ENCODE results near the gene KIAA1217.
"Not testable (repeated sequence)": the region's sequence is repeated elsewhere in the genome, so short reads cannot be mapped to it uniquely, and the experiment has no call there.

Gene KIAA1217

DNA sequence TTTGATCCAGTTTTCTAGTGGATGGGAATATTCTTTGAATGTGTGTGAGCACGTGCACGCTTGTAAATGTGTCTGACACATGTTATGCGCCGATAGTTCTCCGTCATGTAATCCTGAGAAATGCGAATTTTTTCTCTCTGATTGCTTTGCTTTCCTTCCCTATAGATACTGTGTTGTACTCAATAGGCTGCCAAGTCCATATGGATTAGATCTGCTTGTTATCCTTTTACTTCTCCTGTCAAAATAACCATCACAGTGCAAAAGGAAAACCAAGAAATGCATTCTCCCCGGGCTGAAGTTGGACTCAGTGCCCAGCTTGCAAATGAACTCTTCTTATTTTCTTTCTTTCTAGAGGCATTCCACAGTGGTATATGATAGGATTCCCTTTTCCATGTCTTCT is 131.9 kb downstream of the KIAA1217 start:
- DNase-seq (ENCODE audit: low spot score) = no peak

DNA sequence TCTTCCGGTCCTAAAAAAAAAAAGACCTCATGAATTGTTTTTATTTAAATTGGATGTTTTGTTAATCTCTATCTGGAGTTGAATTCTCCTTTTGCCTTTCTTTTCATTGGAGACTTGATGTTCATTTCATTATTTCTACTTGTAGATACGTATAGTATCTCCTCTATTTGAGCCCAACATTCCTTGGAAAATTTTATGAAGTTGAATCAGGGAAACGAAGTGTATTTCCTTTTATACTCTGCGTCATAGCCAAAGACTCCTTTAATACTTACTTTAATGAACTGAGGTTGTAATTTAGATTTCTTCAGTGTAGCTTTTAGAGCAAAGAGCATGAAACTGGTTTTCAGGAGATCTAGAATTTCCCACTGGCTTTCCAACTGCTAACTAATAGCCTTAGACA is 132.4 kb downstream of the KIAA1217 start:
- DNase-seq (ENCODE audit: low spot score) = peak; percentile 10

DNA sequence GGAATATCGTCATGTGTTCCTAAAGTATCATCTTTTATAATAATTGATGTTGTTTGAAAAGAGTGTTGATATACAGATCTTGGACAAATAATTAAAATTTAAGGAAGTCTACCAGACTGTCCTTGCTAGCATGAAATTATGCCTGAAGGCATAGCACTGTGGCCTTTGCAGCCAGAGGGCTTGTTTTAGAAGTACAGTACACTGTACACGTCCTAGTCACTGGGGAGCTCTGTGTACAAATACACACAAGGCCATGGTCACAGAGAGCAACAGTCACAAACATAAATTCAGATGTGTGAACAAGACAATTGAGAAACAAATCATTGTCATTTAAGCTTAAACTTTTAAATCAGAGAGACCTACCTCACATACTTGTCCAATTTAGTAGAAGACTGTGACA is 133.0 kb downstream of the KIAA1217 start:
- DNase-seq (ENCODE audit: low spot score) = no peak

DNA sequence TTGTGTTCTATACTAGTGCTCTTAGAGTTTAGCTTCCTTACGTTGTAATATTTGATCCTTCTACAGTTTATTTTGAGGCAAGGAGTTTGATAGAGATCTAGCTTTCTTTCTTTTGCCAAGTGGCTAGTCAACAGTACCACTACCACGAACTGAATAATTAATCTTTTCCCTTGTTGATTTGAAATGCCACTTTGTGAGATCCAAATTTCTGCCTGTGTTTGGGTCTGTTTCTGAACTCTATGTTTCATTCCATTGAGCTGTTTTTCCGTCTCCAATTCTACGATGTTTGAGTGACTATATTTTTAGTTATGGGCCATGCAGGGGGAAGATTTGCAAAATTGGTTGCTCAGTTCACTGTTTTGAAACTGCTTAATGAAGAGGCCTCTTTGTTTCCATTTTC is 134.7 kb downstream of the KIAA1217 start:
- no peak for DNase-seq (ENCODE audit: low spot score)

DNA sequence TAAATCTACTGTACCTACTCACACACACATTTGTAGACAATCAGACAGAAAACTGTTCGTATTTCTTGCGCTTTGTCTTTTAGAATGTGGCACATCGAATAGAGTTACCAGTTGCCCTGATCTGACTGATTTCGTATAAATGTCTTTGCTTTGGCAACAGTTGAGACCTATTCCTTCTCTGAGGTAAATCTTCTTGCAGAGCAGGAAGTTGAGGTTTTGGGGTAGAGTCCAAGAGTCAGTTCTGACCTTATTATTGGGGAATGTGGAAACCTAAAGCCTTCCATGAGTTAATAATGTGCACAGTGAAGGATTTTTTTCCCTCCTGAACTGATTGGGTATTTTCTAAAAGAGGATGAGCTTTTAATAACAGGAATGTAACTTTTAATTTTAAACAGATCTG is 135.3 kb downstream of the KIAA1217 start:
- DNase-seq (ENCODE audit: low spot score) = peak; percentile 88

DNA sequence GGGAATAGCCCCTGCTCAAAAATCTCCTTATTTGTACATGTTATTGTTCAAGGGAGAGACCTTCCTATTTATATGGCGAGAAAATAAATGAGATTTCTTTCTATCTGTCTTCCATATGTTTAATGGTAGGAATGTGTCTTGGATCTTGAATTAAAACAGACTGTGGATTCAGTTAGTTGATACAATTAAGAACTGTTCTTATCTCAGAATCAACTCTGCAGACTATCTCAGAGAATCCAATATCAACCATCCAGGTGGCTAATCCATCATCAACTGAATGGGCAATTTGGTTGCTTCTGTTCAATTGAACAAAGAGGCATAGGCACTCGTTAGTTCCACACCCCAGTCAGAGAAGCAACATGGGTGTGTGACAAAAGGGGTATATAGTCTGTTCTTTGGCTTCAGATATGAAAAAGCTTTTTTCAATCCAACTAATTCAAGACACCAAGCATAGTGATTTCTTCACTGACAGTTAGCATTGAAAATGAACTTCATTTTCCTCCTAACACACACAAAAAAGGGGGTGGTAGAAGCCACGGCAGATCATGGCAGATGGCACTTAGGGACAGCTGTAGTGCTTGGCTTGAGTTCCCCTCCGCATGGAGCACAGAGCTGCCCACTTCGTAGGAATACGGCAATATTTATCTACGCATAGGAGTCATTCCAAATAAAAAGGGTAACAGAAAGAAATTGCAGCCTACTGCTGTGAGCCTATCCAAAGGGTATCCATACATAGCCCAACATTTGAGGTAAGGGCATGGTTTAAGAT is 135.9 kb downstream of the KIAA1217 start:
- DNase-seq (ENCODE audit: low spot score) = no peak

DNA sequence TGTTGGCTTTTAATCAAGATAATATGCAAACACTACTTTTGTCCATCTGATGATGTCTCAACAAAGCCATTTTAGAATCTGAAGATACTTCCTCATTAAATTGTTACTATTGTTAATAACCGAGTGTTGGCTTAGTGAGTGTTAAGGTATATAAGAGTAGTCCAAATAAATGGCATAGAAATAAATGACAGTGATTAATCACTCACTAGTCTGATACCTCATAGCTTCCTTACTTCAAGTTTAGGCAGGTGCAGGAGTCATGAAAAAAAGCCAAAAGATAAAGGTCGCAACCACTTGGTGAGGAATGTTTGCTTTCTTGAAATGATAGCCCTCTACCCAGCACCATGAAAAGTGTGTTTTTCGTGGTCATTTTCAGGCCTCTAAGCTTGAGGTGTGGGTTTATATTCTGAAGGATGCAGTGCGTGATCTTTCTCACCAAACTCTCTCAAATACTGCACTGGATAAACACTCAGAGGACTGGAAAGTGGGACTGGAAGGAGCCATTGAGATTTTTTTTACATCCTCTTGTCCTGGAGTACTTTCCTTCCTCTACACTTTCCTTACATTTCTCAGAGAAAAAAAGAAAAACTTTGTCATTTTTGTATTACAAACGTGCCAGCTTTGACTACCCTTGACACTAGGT is 138.1 kb downstream of the KIAA1217 start:
- no peak for DNase-seq (ENCODE audit: low spot score)

DNA sequence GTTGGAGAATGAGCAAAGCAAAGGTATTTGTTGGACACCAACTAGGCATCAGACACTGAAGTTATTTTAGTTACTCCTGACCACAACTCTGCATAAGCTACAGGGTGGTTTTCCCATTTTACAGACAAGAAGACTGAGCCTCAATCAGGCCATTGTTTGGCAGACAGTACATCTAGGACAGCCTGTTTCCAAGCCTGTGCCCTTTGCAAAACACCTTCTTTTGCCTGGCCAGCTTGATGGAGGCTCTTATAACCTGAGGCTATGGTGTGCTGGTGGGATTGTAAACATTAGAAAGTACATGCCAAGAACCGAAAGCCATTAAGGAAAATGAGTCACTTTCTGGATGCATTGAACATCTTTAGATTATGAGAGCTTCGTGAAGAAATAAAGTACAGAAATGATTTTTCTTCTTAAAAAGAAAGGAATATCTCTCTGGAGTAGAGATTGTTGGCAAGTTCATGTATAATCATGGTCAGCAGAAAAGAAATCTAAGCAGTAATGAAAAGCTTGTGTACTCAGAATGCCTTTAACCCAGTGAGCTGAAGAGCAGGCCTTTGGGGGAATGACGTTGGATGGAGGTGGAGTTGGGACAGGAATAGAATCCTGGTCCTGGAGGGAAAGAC is 140.6 kb downstream of the KIAA1217 start:
- DNase-seq (ENCODE audit: low spot score) = no peak

DNA sequence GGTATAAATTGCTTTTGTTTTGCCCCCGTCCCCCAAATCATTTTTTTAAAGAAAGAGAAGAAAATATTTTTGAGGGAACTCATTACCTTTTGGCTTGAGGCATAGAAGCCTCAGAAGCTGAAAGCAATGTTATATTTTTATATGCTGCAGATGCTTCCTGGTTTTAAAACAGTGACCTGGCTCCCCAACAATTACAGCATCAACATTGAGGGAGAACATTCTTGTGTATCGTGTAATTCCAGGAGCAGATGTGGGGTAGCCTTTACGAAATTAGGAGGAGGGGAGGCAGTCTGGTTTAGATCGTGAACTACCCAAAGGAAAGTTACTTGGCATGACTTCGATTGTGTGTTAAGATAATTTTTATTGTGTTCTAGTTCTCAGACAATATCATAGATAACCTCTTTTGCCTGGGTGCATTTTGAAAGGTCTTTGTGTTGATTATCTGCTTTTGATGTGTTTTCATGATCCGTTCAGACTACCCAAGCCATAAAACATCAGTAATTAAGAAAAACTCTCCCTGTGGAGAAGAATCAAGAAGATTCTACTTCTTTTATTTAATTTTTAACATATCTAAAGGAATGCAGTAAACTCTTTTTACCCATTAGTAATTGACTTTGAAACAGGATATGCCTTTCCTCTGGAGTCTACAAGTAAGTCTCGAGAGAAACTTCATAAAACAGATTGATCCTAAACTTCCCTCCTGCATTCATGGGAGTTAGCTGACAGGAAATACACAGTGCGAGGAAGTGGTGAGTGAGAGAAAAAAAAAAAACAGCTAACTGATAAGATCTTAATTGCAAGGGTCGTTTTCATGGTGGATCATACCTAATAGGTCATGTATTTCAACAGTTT is 141.4 kb downstream of the KIAA1217 start:
- peak; percentile 27 for DNase-seq (ENCODE audit: low spot score)

DNA sequence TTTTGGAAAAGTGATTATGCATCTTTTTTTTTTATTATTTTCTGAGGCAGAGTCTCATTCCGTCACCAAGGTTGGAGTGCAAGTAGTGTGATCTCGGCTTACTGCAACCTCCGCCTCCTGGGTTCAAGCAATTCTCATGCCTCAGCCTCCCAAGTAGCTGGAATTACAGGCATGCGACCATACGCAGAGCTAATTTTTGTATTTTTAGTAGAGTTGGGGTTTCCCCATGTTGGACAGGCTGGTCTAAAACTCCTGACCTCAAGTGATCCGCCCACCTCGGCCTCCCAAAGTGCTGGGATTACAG is 141.9 kb downstream of the KIAA1217 start:
- not testable (repeated sequence) for DNase-seq (ENCODE audit: low spot score)

DNA sequence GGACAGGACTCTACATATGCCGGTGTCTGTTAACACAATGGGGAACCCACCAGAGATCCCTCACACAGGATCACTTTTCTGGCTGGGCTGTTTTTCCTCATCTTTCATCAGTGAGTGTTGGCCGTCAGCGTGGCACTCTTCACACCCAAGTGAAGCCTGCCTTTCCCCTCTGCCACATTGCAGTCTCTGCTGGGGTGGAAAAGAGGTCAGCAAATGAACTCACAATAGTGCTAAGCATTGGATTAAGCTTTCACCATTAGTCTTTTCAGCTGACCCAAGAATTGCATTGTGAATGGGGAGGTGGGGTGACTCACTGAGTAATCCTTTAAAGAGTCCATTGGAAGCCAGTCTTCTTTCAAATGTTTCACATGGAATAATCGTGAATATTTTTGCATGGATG is 143.0 kb downstream of the KIAA1217 start:
- no peak for DNase-seq (ENCODE audit: low spot score)

DNA sequence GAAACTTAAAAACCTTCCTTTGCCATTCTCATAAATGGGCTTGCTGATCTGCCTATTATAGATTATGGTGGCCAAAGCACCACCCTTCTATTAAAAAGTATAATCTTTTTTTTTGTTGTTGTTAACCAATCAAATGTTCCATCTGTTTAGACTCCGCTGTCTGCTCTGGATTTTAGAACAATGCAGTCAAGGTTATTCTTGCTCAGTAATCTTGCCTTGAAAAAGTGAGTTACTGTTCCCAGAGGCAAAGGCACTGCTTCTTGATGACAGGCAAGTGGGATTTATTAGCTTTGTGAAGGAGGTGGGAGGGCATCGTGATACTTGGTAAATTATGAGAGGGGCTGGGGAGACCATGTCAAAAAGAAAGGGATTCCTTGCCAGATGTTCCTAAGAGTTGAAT is 143.5 kb downstream of the KIAA1217 start:
- no peak for DNase-seq (ENCODE audit: low spot score)

DNA sequence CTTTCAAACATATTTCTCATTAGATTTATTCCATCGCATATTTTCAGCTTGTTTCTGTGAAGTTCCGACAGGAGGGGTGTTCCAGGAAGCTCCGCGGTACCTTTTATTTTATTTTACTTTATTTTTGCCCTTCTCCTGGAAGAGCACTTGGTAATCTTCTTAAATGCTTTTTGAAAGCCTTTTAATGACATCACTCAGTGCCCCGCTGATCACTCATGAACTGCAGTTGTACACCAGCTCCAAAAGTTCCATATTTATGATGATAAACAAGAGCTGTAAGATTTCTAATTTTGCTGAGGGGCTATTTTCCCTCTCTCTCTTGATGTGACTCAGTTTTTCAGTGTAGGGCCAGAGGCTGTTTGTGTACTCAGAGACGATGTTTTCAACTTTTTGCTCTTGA is 144.4 kb downstream of the KIAA1217 start:
- no peak for DNase-seq (ENCODE audit: low spot score)

DNA sequence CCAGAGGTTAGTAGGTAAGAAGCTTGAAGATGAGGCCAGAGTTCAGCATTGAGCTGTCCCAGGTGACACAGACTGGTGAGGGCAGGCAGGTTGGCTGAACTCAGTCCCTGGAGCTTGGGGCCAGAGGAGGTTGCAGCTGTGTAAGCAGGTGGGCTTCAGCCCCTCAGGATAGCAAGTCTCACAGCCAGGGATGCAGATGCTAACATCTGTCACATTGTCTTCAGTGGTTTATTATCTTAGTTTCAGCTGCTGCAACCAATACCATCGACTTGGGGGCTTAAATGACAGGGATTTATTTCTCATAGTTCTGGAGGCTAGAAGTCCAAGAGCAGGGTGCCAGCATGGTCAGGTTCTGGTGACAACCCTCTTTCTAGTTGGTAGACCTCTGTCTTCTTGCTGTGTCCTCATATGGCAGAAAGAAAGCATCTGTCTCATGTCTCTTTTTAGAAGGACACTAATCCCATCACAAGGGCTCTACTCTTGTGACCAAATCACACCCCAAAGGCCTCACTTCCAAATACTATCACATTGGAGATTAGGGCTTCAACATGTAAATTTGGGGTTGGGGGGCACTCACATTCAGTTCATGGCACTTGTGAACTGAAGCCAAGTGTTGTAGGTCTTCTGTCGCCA is 146.2 kb downstream of the KIAA1217 start:
- DNase-seq (ENCODE audit: low spot score) = no peak

DNA sequence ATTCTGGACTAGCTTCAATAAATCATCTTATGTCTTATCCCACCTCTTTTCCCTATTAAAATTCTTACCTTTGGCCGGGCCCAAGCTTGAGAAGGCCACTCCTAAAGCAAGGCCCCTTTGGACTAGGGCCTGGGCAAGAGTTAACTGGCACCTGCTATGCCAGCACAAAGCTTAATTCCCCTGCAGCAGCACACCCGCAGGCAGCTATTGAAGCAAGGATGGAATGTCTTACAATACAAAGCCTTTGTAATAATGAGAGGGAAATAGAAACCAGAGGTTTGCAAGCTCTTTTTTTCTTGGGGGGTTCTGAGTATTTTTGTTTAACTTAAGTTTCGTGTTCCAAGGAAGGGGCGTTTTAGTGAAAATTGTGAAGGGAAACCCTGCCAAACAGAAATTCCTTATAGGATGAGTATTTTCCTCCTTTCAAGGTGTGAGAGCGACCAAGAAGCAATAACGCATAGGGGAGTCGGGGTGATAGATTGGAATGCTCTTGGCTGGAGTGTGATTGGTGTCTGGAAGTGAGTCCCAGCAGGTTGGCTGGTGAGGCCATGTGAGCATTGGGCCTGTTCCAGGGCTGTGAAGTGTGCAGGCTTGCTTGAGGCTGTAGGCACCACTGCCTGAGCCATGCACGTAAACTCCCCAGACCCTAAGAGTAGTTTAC is 148.5 kb downstream of the KIAA1217 start:
- DNase-seq (ENCODE audit: low spot score) = no peak

DNA sequence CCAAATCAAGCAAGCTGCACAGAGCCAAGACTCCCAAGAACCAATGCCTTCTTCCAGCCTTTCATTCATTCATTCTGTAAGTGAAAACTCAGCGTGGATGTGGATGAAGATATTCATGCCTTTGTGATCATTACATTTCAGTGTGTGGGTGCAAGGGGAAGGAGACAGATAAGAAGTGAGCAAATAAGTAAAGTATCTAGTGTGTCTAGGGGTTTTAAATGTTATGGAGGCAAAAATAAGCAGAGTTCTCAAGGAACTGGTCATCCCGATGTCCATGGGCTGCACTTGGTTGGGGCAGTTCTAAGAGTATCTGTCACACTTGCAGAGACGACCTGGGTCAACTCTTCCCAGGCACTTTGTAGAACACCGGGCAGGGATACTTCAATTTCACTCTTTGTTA is 149.1 kb downstream of the KIAA1217 start:
- DNase-seq (ENCODE audit: low spot score) = no peak

DNA sequence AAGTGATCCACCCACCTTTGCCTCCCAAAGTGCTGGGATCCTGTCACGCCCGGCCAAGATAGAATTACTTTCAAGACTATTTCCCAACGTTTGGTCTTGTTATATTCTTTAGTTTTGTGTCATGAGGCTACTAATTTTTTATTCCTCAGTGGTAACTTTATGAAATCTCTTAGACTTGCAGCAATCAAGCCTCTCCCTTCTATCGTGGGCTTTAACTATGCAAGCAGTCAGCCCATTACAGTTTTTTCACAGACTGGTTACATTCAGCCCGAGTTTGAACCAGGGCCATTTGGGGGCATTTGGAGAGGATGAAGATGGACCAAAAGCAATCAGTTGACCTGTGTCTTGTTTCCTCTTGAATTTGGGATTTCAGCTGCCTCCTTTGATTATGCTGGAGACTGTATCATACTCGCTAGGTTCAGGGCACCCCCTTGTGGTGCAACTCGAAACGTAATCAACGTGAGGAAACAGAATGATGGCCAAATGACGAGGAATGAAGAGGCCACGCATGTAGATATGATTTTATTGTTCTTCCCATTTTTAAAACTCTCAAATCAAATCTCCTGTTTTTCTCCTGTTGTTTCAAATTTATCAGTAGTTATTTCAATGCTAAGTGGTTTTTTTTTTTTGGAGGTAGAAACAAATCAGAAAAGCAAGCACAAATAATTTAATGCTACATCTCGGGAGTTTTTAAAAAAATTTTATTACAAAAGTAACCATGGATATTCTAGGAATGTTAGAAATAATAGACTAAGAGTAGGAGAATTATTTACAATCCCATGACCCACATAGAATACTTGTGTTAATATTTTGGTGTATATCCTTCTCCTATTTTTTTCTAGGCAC is 151.6 kb downstream of the KIAA1217 start:
- peak; percentile 70 for DNase-seq (ENCODE audit: low spot score)

DNA sequence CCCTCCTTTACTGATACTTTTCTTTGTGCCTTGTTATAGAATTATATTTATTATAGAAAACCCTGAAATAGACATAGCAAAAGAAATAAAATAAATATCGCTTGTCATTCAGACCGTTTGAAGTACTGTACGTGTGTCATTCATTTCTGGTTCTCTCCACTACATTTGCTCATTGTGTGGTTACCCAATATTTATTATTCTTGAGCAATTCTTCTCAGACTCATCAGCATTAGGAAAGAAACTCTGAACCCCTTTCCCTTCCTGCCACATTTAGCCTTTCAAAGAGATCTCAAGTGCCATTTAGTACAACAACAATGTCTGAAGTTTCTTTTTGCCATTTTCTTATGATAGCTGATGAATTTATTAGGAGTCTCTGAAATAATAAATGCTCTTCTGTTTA is 154.1 kb downstream of the KIAA1217 start:
- no peak for DNase-seq (ENCODE audit: low spot score)

DNA sequence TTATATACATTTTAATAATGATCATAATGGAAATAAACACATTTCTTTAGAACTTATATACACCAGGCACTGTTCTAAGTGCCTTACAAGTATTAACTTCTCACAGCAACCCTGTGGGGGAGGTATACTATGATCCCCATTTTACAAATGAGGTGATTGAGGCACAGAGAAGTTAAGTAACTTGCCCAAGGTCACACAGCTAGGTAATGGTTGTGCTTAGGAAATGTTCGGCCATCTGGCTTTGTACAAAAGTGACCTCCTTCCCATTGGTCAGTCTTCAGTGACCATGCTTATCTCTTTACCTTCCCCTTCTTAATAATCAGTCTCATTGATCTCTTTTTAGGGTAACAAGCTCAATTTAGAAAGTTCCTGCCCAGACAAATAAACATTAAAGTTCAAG is 158.8 kb downstream of the KIAA1217 start:
- no peak for DNase-seq (ENCODE audit: low spot score)

DNA sequence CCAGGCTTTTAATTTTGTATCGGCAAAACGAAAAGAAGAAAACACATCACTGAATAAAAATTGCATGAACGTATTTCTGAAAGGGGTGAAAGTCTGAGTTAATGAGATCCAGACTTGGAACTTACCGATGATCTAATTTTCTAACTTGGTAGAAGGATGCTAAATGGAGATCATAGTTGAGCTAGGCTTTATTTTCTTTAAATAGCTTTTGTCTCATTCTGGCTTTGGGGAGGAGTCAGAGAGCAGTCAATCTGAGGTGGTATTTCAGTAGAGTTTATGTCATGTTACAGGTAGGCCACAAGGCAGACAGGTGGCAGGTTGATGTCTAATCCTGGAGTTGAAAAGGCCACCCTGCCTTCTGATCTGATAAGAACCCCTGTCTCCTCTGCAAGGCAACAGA is 161.9 kb downstream of the KIAA1217 start:
- DNase-seq (ENCODE audit: low spot score) = no peak

DNA sequence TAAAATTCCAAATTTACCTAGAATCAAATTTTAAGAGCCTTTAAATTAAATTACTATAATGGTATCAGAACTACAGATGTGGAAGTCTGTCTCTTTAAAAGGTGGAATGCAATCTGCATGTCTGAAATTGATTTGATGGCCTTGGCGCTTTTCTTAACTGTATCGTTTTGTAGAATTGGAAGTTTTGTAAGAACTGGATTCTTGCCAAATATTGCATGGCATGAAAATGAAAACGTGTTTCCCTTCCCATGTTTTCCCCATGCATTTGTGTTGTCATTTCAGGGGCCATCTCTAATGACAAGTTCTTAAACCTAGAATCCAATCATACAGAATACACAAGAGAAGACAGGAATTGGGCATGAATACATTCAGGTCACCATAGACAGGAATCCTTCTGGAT is 162.5 kb downstream of the KIAA1217 start:
- DNase-seq (ENCODE audit: low spot score) = no peak
